Neural cell (in vitro differentiated cells): ENCODE results near the gene ADAT3.

Experiments used
- EP300 ChIP-seq: fragments of 450-650 bp; conservative IDR thresholded peaks from 2 replicates; pipeline ENCODE4 v1.6.1; 2014; ENCODE audit warnings: antibody characterized with exemption, mild to moderate bottlenecking, moderate library complexity; ENCODE audit not compliant: poor library complexity, severe bottlenecking
- EZH2 ChIP-seq: fragments of 200-600, 300-800 bp; shearing (Covaris generic), sonication (generic); IDR thresholded peaks from 2 replicates; pipeline ENCODE4 v1.6.1; 2014; ENCODE audit warnings: antibody characterized with exemption, low read length, borderline replicate concordance, mild to moderate bottlenecking; ENCODE audit not compliant: insufficient read depth, poor library complexity, severe bottlenecking
- RAD21 ChIP-seq: fragments of 450-650 bp; conservative IDR thresholded peaks from 2 replicates; pipeline ENCODE4 v1.6.1; 2014; ENCODE audit warnings: antibody characterized with exemption, mild to moderate bottlenecking, moderate library complexity
- TF ChIP-seq, protein P1 (sequence below): fragments of 450-650 bp; IDR thresholded peaks from 2 replicates; pipeline ENCODE4 v1.5.1; 2014; ENCODE audit warnings: antibody characterized with exemption, mild to moderate bottlenecking, moderate library complexity; ENCODE audit not compliant: poor library complexity, severe bottlenecking

DNA sequence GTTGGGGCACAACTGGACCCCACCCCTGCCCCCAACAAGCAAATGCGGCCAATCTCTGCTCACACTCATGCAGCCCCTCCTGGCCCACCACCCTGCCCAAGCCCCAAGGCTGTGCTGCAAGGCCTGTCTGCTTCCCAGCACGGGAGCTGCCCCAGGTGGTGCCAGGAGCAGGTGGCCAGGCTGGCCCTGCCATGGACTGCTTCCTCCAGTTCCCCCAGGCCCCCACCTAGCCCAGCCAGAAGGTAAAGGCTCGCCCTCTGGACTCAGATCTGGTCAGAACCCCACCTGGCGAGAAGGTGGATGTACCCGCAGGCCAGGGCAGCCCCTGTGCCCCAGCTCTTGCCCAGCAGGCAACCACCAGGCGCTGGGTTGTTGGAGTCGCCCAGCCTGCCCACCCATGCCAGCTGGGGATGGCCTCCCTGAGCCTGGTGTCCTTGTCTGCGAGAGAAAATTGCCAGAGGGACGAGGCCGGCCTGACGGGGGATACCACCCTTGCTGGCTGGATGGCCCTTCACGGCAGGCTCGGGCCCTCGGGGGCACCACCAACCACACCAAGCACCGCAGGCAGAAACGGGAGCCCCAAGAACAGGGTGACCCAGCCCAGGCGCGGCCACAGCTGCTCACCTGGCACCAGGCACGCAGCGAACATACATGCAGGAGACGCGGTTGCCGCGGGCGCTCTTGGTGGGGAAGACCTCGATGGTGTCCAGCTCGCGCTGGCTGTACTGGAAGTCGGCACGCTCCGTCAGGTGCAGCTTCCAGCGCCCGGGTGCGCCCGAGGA, 24.4 kb upstream of the ADAT3 start:
- TF ChIP-seq, protein P1, sequence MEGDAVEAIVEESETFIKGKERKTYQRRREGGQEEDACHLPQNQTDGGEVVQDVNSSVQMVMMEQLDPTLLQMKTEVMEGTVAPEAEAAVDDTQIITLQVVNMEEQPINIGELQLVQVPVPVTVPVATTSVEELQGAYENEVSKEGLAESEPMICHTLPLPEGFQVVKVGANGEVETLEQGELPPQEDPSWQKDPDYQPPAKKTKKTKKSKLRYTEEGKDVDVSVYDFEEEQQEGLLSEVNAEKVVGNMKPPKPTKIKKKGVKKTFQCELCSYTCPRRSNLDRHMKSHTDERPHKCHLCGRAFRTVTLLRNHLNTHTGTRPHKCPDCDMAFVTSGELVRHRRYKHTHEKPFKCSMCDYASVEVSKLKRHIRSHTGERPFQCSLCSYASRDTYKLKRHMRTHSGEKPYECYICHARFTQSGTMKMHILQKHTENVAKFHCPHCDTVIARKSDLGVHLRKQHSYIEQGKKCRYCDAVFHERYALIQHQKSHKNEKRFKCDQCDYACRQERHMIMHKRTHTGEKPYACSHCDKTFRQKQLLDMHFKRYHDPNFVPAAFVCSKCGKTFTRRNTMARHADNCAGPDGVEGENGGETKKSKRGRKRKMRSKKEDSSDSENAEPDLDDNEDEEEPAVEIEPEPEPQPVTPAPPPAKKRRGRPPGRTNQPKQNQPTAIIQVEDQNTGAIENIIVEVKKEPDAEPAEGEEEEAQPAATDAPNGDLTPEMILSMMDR: no peak
- no peak for TF ChIP-seq EP300
- TF ChIP-seq RAD21: no peak
- TF ChIP-seq EZH2: no peak
